ENCODE results near the gene HNRNPM. TPM values are rescaled to one million over a fixed set of nuclear protein-coding genes. Genes with fewer than 3 reads are reported as not detected.

The HNRNPM gene, protein sequence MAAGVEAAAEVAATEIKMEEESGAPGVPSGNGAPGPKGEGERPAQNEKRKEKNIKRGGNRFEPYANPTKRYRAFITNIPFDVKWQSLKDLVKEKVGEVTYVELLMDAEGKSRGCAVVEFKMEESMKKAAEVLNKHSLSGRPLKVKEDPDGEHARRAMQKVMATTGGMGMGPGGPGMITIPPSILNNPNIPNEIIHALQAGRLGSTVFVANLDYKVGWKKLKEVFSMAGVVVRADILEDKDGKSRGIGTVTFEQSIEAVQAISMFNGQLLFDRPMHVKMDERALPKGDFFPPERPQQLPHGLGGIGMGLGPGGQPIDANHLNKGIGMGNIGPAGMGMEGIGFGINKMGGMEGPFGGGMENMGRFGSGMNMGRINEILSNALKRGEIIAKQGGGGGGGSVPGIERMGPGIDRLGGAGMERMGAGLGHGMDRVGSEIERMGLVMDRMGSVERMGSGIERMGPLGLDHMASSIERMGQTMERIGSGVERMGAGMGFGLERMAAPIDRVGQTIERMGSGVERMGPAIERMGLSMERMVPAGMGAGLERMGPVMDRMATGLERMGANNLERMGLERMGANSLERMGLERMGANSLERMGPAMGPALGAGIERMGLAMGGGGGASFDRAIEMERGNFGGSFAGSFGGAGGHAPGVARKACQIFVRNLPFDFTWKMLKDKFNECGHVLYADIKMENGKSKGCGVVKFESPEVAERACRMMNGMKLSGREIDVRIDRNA
- total RNA-seq, result 101 and 103 TPM in 2 replicates

GRCh38 chr19:8444677-8445487 is at the start of gene HNRNPM:
Gene HNRNPM, plus strand, starts transcription at chr19:8444975. Its CDS starts 24 bp downstream, at chr19:8444999.

GRCh38 chr19:8412783-8413628 is 31.8 kb upstream of the HNRNPM start, which contains the start of gene MARCHF2:
Gene MARCHF2, plus strand, starts transcription at chr19:8413305. Its CDS starts 8,536 bp downstream, at chr19:8421841.

GRCh38 chr19:8513687-8514504 is 69.1 kb downstream of the HNRNPM start, which contains the start of gene ZNF414:
Gene ZNF414, minus strand, starts transcription at chr19:8514167. Its CDS starts 121 bp downstream, at chr19:8514046.

Other genes starting within 250 kb of the HNRNPM start
- 5.5 and 8.3 TPM in 2 replicates for gene CERS4, start 235.6 kb upstream of the HNRNPM start, total RNA-seq
- gene CD320, start 136.6 kb upstream of the HNRNPM start, total RNA-seq, result 175 and 195 TPM in 2 replicates
- gene NDUFA7, start 123.6 kb upstream of the HNRNPM start, total RNA-seq, result 67.2 and 68.6 TPM in 2 replicates
- gene RPS28, start 123.5 kb upstream of the HNRNPM start, total RNA-seq, result 392 and 426 TPM in 2 replicates
- 33.0 and 40.5 TPM in 2 replicates for gene KANK3, start 101.7 kb upstream of the HNRNPM start, total RNA-seq
- 10.7 TPM in 2 replicates for gene ANGPTL4, start 80.8 kb upstream of the HNRNPM start, total RNA-seq
- gene RAB11B, start 54.6 kb upstream of the HNRNPM start, total RNA-seq, result 18.7 and 22.5 TPM in 2 replicates
- 153 and 159 TPM in 2 replicates for gene MARCHF2, start 31.7 kb upstream of the HNRNPM start, total RNA-seq
- not detected in 2 replicates for gene PRAM1, start 57.7 kb downstream of the HNRNPM start, total RNA-seq
- 2.9 and 5.9 TPM in 2 replicates for gene ZNF414, start 69.2 kb downstream of the HNRNPM start, total RNA-seq
- 0.07 and 0.34 TPM in 2 replicates for gene MYO1F, start 132.5 kb downstream of the HNRNPM start, total RNA-seq
- 11.8 and 12.3 TPM in 2 replicates for gene ADAMTS10, start 165.7 kb downstream of the HNRNPM start, total RNA-seq
- gene NFILZ, start 185.7 kb downstream of the HNRNPM start, total RNA-seq, result not detected in 2 replicates